Mesangial cell (primary cell): ENCODE measurements around the gene NPHP4. TPM values are rescaled to one million over a fixed set of nuclear protein-coding genes. Genes with fewer than 3 reads are reported as not detected.

Source experiments
- total RNA-seq: library from RNA; depleted of rRNA; stranded (reverse); fragments of >200 nt; gene quantifications from 2 replicates; pipeline ENCODE4 v1.2.3, GENCODE V29; 2015

The NPHP4 gene
- total RNA-seq, result 7.2 and 9.9 TPM in 2 replicates

GRCh38 chr1:5992026-5992813, at the start of gene NPHP4:
Gene NPHP4 (minus strand): TSS chr1:5992425. CDS start chr1:5986289, 6,136 bp downstream.

Other genes starting within 250 kb of the NPHP4 start
- 0.33 and 8.1 TPM in 2 replicates for gene KCNAB2, start 53.5 kb upstream of the NPHP4 start, total RNA-seq
- gene CHD5, start 187.9 kb upstream of the NPHP4 start, total RNA-seq, result under 0.01 TPM in 1 of 2 replicates, not detected in the other
- gene RPL22, start 207.2 kb upstream of the NPHP4 start, total RNA-seq, result 46.0 and 54.3 TPM in 2 replicates
- 13.7 and 53.5 TPM in 2 replicates for gene RNF207, start 213.7 kb upstream of the NPHP4 start, total RNA-seq
- 60.3 and 113 TPM in 2 replicates for gene ICMT, start 243.5 kb upstream of the NPHP4 start, total RNA-seq